ENCODE data around the gene SNTG2. TPM values are rescaled to one million over a fixed set of nuclear protein-coding genes. Genes with fewer than 3 reads are reported as not detected.

Gene SNTG2
- total and polyA plus RNA-seq, 4 donors = 4.5 to 7.0 TPM; not detected in 2

GRCh38 chr2:974502-974901 lies 23.9 kb downstream of the SNTG2 start:
- WGBS, 2 donors = 0 to 2% methylated on average over 2 of the region's 2 CpGs
- no peak for DNase-seq
- Histone ChIP-seq H3K4me1 (ENCODE audit: control insufficient read depth in 1 of 2, insufficient read depth in 2 of 2, low read length in 2 of 2) (no peaks in the 10 kb centered on the region), H3K27ac (ENCODE audit: low read depth in 1 of 2, low read length in 2 of 2) (no peak overlapping the region), H3K9me3 (ENCODE audit: control insufficient read depth, low read length) (no peaks in the 10 kb centered on the region), H3K27me3 (ENCODE audit: control insufficient read depth in 1 of 2, insufficient read depth in 2 of 2, low read length in 1 of 2) (no peaks in the 10 kb centered on the region), H3K36me3 (ENCODE audit: control insufficient read depth in 1 of 2, insufficient read depth in 2 of 2, low read length in 1 of 2) (no peaks in the 10 kb centered on the region), H3K4me3 (ENCODE audit: low read length in 2 of 2) (no peak overlapping the region)
- intact Hi-C loops (cut with DNase I) = no loop called here
- no peak for ATAC-seq (ENCODE audit: low FRiP score)

- ATAC-seq (ENCODE audit: low FRiP score) = no peak
- no peak for DNase-seq
- WGBS, 2 donors = 76 to 78% methylated on average over 4 of the region's 4 CpGs
- Histone ChIP-seq H3K27me3 (ENCODE audit: control insufficient read depth in 1 of 2, insufficient read depth in 2 of 2, low read length in 1 of 2) (no peaks in the 10 kb centered on the region), H3K4me3 (ENCODE audit: low read length in 2 of 2) (no peak overlapping the region), H3K9me3 (ENCODE audit: control insufficient read depth, low read length) (no peaks in the 10 kb centered on the region), H3K36me3 (ENCODE audit: control insufficient read depth in 1 of 2, insufficient read depth in 2 of 2, low read length in 1 of 2) (no peaks in the 10 kb centered on the region), H3K4me1 (ENCODE audit: control insufficient read depth in 1 of 2, insufficient read depth in 2 of 2, low read length in 2 of 2) (no peaks in the 10 kb centered on the region), H3K27ac (ENCODE audit: low read depth in 1 of 2, low read length in 2 of 2) (no peak overlapping the region)
- intact Hi-C loops (cut with DNase I) = no loop called here
Observed at GRCh38 chr2:975095-975494, 24.4 kb downstream of the SNTG2 start.

GRCh38 chr2:979069-979928 lies 28.6 kb downstream of the SNTG2 start:
- no peaks in the 10 kb centered on the region for H3K36me3 ChIP-seq (ENCODE audit: control insufficient read depth in 1 of 2, insufficient read depth in 2 of 2, low read length in 1 of 2)
- ATAC-seq (ENCODE audit: low FRiP score) = no peak
- 69 to 74% methylated on average over 8 of the region's 8 CpGs for WGBS, 2 donors
- no peaks in the 10 kb centered on the region for H3K9me3 ChIP-seq (ENCODE audit: control insufficient read depth, low read length)
- no peaks in the 10 kb centered on the region for H3K27me3 ChIP-seq (ENCODE audit: control insufficient read depth in 1 of 2, insufficient read depth in 2 of 2, low read length in 1 of 2)
- no peak overlapping the region for H3K27ac ChIP-seq (ENCODE audit: low read depth in 1 of 2, low read length in 2 of 2)
- no peaks in the 10 kb centered on the region for H3K4me1 ChIP-seq (ENCODE audit: control insufficient read depth in 1 of 2, insufficient read depth in 2 of 2, low read length in 2 of 2)
- intact Hi-C loops (cut with DNase I) = no loop called here
- DNase-seq = no peak
- H3K4me3 ChIP-seq (ENCODE audit: low read length in 2 of 2) = no peak overlapping the region

GRCh38 chr2:980176-980575 lies 29.5 kb downstream of the SNTG2 start:
- no peak for ATAC-seq (ENCODE audit: low FRiP score)
- H3K27ac ChIP-seq (ENCODE audit: low read depth in 1 of 2, low read length in 2 of 2) = no peak overlapping the region
- DNase-seq = no peak
- H3K4me3 ChIP-seq (ENCODE audit: low read length in 2 of 2) = no peak overlapping the region
- H3K27me3 ChIP-seq (ENCODE audit: control insufficient read depth in 1 of 2, insufficient read depth in 2 of 2, low read length in 1 of 2) = peaks cover 0 to 2% of the 10 kb centered on the region in 2 donors
- intact Hi-C loops (cut with DNase I) = no loop called here
- H3K9me3 ChIP-seq (ENCODE audit: control insufficient read depth, low read length) = no peaks in the 10 kb centered on the region
- 59 to 72% methylated on average over 4 of the region's 4 CpGs for WGBS, 2 donors
- no peaks in the 10 kb centered on the region for H3K4me1 ChIP-seq (ENCODE audit: control insufficient read depth in 1 of 2, insufficient read depth in 2 of 2, low read length in 2 of 2)
- H3K36me3 ChIP-seq (ENCODE audit: control insufficient read depth in 1 of 2, insufficient read depth in 2 of 2, low read length in 1 of 2) = no peaks in the 10 kb centered on the region

- 62 to 83% methylated on average over 3 of the region's 3 CpGs for WGBS, 2 donors
- peaks cover 0 to 2% of the 10 kb centered on the region in 2 donors for H3K27me3 ChIP-seq (ENCODE audit: control insufficient read depth in 1 of 2, insufficient read depth in 2 of 2, low read length in 1 of 2)
- no peak for ATAC-seq (ENCODE audit: low FRiP score)
- intact Hi-C loops (cut with DNase I) = no loop called here
- DNase-seq = no peak
- no peaks in the 10 kb centered on the region for H3K9me3 ChIP-seq (ENCODE audit: control insufficient read depth, low read length)
- H3K4me1 ChIP-seq (ENCODE audit: control insufficient read depth in 1 of 2, insufficient read depth in 2 of 2, low read length in 2 of 2) = no peaks in the 10 kb centered on the region
- no peak overlapping the region for H3K4me3 ChIP-seq (ENCODE audit: low read length in 2 of 2)
- no peaks in the 10 kb centered on the region for H3K36me3 ChIP-seq (ENCODE audit: control insufficient read depth in 1 of 2, insufficient read depth in 2 of 2, low read length in 1 of 2)
- H3K27ac ChIP-seq (ENCODE audit: low read depth in 1 of 2, low read length in 2 of 2) = no peak overlapping the region
Observed at GRCh38 chr2:981258-981657, 30.6 kb downstream of the SNTG2 start.

- no peaks in the 10 kb centered on the region for H3K9me3 ChIP-seq (ENCODE audit: control insufficient read depth, low read length)
- H3K36me3 ChIP-seq (ENCODE audit: control insufficient read depth in 1 of 2, insufficient read depth in 2 of 2, low read length in 1 of 2) = no peaks in the 10 kb centered on the region
- no peaks in the 10 kb centered on the region for H3K4me1 ChIP-seq (ENCODE audit: control insufficient read depth in 1 of 2, insufficient read depth in 2 of 2, low read length in 2 of 2)
- DNase-seq = no peak
- ATAC-seq (ENCODE audit: low FRiP score) = no peak
- intact Hi-C loops (cut with DNase I) = no loop called here
- H3K27ac ChIP-seq (ENCODE audit: low read depth in 1 of 2, low read length in 2 of 2) = no peak overlapping the region
- H3K27me3 ChIP-seq (ENCODE audit: control insufficient read depth in 1 of 2, insufficient read depth in 2 of 2, low read length in 1 of 2) = peaks cover 0 to 2% of the 10 kb centered on the region in 2 donors
- WGBS, 2 donors = 88 to 93% methylated on average over 4 of the region's 4 CpGs
- H3K4me3 ChIP-seq (ENCODE audit: low read length in 2 of 2) = no peak overlapping the region
Observed at GRCh38 chr2:981759-982158, 31.1 kb downstream of the SNTG2 start.

GRCh38 chr2:985317-985898 lies 34.8 kb downstream of the SNTG2 start:
- Histone ChIP-seq H3K27me3 (ENCODE audit: control insufficient read depth in 1 of 2, insufficient read depth in 2 of 2, low read length in 1 of 2) (peaks cover 0 to 2% of the 10 kb centered on the region in 2 donors), H3K4me3 (ENCODE audit: low read length in 2 of 2) (no peak overlapping the region), H3K36me3 (ENCODE audit: control insufficient read depth in 1 of 2, insufficient read depth in 2 of 2, low read length in 1 of 2) (no peaks in the 10 kb centered on the region), H3K4me1 (ENCODE audit: control insufficient read depth in 1 of 2, insufficient read depth in 2 of 2, low read length in 2 of 2) (no peaks in the 10 kb centered on the region), H3K9me3 (ENCODE audit: control insufficient read depth, low read length) (no peaks in the 10 kb centered on the region), H3K27ac (ENCODE audit: low read depth in 1 of 2, low read length in 2 of 2) (no peak overlapping the region)
- 52 to 71% methylated on average over 7 of the region's 7 CpGs for WGBS, 2 donors
- intact Hi-C loops (cut with DNase I) = no loop called here
- DNase-seq (no peak), ATAC-seq (ENCODE audit: low FRiP score) (no peak)

- WGBS, 2 donors = 92 to 95% methylated on average over 14 to 16 of the region's 16 CpGs
- H3K36me3 ChIP-seq (ENCODE audit: control insufficient read depth in 1 of 2, insufficient read depth in 2 of 2, low read length in 1 of 2) = no peaks in the 10 kb centered on the region
- intact Hi-C loops (cut with DNase I) = no loop called here
- ATAC-seq (ENCODE audit: low FRiP score) (no peak), DNase-seq (no peak)
- H3K4me1 ChIP-seq (ENCODE audit: control insufficient read depth in 1 of 2, insufficient read depth in 2 of 2, low read length in 2 of 2) = no peaks in the 10 kb centered on the region
- H3K4me3 ChIP-seq (ENCODE audit: low read length in 2 of 2) = no peak overlapping the region
- H3K27ac ChIP-seq (ENCODE audit: low read depth in 1 of 2, low read length in 2 of 2) = no peak overlapping the region
- H3K27me3 ChIP-seq (ENCODE audit: control insufficient read depth in 1 of 2, insufficient read depth in 2 of 2, low read length in 1 of 2) = peaks cover 0 to 2% of the 10 kb centered on the region in 2 donors
- H3K9me3 ChIP-seq (ENCODE audit: control insufficient read depth, low read length) = no peaks in the 10 kb centered on the region
Observed at GRCh38 chr2:987789-988188, 37.1 kb downstream of the SNTG2 start.
